ENCODE data around the gene RARS1. TPM values are rescaled to one million over a fixed set of nuclear protein-coding genes. Genes with fewer than 3 reads are reported as not detected.
A peak's percentile ranks its signal among the peaks of the same experiment; 100 is the strongest.

RARS1 gene
- 10 to 100 TPM; 76.4 to 81.4 TPM for total RNA-seq

GRCh38 chr5:168486136-168486879 lies at the start of gene RARS1:
RARS1 (plus strand) TSS chr5:168486471; CDS start chr5:168486499, 28 bp downstream.
- Mint-ChIP-seq H3K27me3 (ENCODE audit: low read depth) (no peaks in the 10 kb centered on the region), H3K4me1 (ENCODE audit: low read depth) (peaks cover 36% of the 10 kb centered on the region)
- POLR2A ChIA-PET: interaction anchor here (0.8 to 1.2 kb wide), 2 partner anchors 89 to 93 kb away, joined by 5 to 6 read pairs; partner anchors contain the start of gene PANK3

DNA sequence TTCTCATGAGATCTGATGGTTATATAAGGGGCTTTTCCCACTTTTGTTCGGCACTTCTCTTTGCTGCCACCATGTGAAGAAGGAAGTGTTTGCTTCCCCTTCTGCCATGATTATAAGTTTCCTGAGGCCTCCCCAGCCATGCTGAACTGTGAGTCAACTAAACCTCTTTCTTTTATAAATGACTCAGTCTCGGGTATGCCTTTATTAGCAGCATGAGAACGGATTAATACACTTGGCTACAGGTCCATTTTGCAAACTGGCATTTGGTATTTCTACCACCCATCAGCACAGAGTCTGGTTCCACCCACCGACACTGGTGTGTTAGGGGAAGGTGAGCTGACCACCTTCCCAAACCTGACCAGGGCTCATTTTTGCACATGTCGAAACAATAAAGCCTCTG lies 47.9 kb upstream of the RARS1 start:
- ChIA-PET CTCF (no interaction called here), POLR2A (no interaction called here)
- Mint-ChIP-seq H3K4me3 (no peak overlapping the region), H3K27ac (no peak overlapping the region), H3K27me3 (ENCODE audit: low read depth) (peaks cover 3% of the 10 kb centered on the region), H3K4me1 (ENCODE audit: low read depth) (no peaks in the 10 kb centered on the region), H3K9me3 (ENCODE audit: insufficient read depth) (no peaks in the 10 kb centered on the region), H3K36me3 (ENCODE audit: low read depth) (no peaks in the 10 kb centered on the region)
- DNase-seq (no peak), ATAC-seq (no peak)

More at GRCh38 chr5:168486136-168486879, at the start of gene RARS1:
- DNase-seq (peak; percentile 93), ATAC-seq (peak; percentile 96)
- Mint-ChIP-seq H3K9me3 (ENCODE audit: insufficient read depth) (no peaks in the 10 kb centered on the region), H3K27ac (peak within 1 kb of the TSS; percentile 96), H3K36me3 (ENCODE audit: low read depth) (peaks cover 21% of the 10 kb centered on the region), H3K4me3 (peak within 1 kb of the TSS; percentile 99)
- CTCF ChIA-PET: interaction anchor here (0.7 kb wide), 1 partner anchor 10 kb away, joined by 3 read pairs; no protein-coding TSS in a partner anchor

GRCh38 chr5:168443533-168443932 lies 42.7 kb upstream of the RARS1 start:
- ChIA-PET CTCF (no interaction called here), POLR2A (no interaction called here)
- H3K27ac Mint-ChIP-seq: no peak overlapping the region
- H3K4me3 Mint-ChIP-seq: no peak overlapping the region
- no peaks in the 10 kb centered on the region for H3K4me1 Mint-ChIP-seq (ENCODE audit: low read depth)
- H3K27me3 Mint-ChIP-seq (ENCODE audit: low read depth): peaks cover 13% of the 10 kb centered on the region
- ATAC-seq (no peak), DNase-seq (no peak)
- no peaks in the 10 kb centered on the region for H3K9me3 Mint-ChIP-seq (ENCODE audit: insufficient read depth)
- H3K36me3 Mint-ChIP-seq (ENCODE audit: low read depth): no peaks in the 10 kb centered on the region

- no peak for ATAC-seq
Observed at GRCh38 chr5:168443950-168444700, 42.1 kb upstream of the RARS1 start.

GRCh38 chr5:168446983-168447619 lies 39.2 kb upstream of the RARS1 start:
- Mint-ChIP-seq H3K4me1 (ENCODE audit: low read depth) (no peaks in the 10 kb centered on the region), H3K36me3 (ENCODE audit: low read depth) (no peaks in the 10 kb centered on the region), H3K27ac (no peak overlapping the region), H3K9me3 (ENCODE audit: insufficient read depth) (no peaks in the 10 kb centered on the region), H3K4me3 (no peak overlapping the region), H3K27me3 (ENCODE audit: low read depth) (peaks cover 13% of the 10 kb centered on the region)
- ATAC-seq (no peak), DNase-seq (no peak)
- POLR2A ChIA-PET: no interaction called here
- CTCF ChIA-PET: no interaction called here

More at GRCh38 chr5:168443950-168444700, 42.1 kb upstream of the RARS1 start:
- CTCF ChIA-PET: no interaction called here
- H3K4me3 Mint-ChIP-seq: no peak overlapping the region
- H3K27me3 Mint-ChIP-seq (ENCODE audit: low read depth): peaks cover 13% of the 10 kb centered on the region
- H3K4me1 Mint-ChIP-seq (ENCODE audit: low read depth): no peaks in the 10 kb centered on the region
- H3K27ac Mint-ChIP-seq: no peak overlapping the region
- H3K36me3 Mint-ChIP-seq (ENCODE audit: low read depth): no peaks in the 10 kb centered on the region
- POLR2A ChIA-PET: no interaction called here
- no peak for DNase-seq
- no peaks in the 10 kb centered on the region for H3K9me3 Mint-ChIP-seq (ENCODE audit: insufficient read depth)

GRCh38 chr5:168447808-168448207 lies 38.5 kb upstream of the RARS1 start:
- Mint-ChIP-seq H3K4me3 (no peak overlapping the region), H3K36me3 (ENCODE audit: low read depth) (no peaks in the 10 kb centered on the region), H3K4me1 (ENCODE audit: low read depth) (no peaks in the 10 kb centered on the region), H3K27ac (no peak overlapping the region), H3K27me3 (ENCODE audit: low read depth) (peaks cover 13% of the 10 kb centered on the region), H3K9me3 (ENCODE audit: insufficient read depth) (no peaks in the 10 kb centered on the region)
- DNase-seq (no peak), ATAC-seq (no peak)
- ChIA-PET CTCF (no interaction called here), POLR2A (no interaction called here)

DNA sequence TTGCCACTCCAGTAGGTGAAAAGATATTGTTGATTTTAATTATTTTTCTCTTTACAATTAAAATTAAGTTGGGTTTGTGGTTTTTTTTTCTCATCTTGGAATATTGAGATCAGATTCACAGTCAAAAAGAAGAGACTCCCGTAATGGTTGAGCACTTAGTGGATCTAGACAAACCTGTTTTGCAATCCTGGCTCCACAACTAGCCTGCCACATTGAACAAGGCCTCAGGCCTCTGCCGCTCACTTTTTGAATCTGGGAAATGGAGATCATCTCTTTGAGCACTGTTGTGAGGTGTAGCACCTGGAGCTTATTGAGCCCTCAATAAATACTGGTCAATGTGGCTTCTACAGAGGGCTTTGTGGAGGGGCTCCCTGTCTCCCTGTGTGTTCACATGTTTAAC lies 37.1 kb upstream of the RARS1 start:
- Mint-ChIP-seq H3K4me3 (no peak overlapping the region), H3K27ac (no peak overlapping the region), H3K4me1 (ENCODE audit: low read depth) (no peaks in the 10 kb centered on the region), H3K27me3 (ENCODE audit: low read depth) (peaks cover 11% of the 10 kb centered on the region), H3K9me3 (ENCODE audit: insufficient read depth) (no peaks in the 10 kb centered on the region), H3K36me3 (ENCODE audit: low read depth) (no peaks in the 10 kb centered on the region)
- DNase-seq (no peak), ATAC-seq (no peak)
- ChIA-PET CTCF (no interaction called here), POLR2A (no interaction called here)

- ChIA-PET POLR2A (no interaction called here), CTCF (no interaction called here)
- no peak overlapping the region for H3K4me3 Mint-ChIP-seq
- no peaks in the 10 kb centered on the region for H3K4me1 Mint-ChIP-seq (ENCODE audit: low read depth)
- ATAC-seq: no peak
- H3K27me3 Mint-ChIP-seq (ENCODE audit: low read depth): peaks cover 8% of the 10 kb centered on the region
- H3K36me3 Mint-ChIP-seq (ENCODE audit: low read depth): no peaks in the 10 kb centered on the region
- no peak for DNase-seq
- H3K9me3 Mint-ChIP-seq (ENCODE audit: insufficient read depth): no peaks in the 10 kb centered on the region
- no peak overlapping the region for H3K27ac Mint-ChIP-seq
Observed at GRCh38 chr5:168451565-168451964, 34.7 kb upstream of the RARS1 start.

- no peaks in the 10 kb centered on the region for H3K4me1 Mint-ChIP-seq (ENCODE audit: low read depth)
Observed at GRCh38 chr5:168455201-168455600, 31.1 kb upstream of the RARS1 start.

DNA sequence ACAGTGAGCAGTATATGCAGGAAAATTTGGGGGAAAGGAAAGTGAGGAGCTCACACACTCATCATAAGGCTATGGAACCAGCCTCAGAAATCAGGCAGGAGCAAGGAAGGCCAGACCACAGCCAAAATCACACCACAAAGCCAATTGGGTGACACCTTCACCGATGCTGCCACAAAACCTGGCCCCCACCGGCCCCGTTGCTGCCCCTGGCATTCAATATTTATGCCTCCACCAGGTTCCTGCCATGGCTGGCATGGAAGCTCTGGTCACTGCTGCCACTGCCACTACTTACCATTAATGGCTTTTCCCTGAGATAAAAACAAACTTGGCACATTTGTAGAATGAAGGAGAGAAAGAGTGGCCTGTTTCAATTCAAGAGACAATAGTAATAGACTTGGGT lies 28.7 kb upstream of the RARS1 start:
- Mint-ChIP-seq H3K27ac (no peak overlapping the region), H3K9me3 (ENCODE audit: insufficient read depth) (no peaks in the 10 kb centered on the region), H3K4me1 (ENCODE audit: low read depth) (no peaks in the 10 kb centered on the region), H3K27me3 (ENCODE audit: low read depth) (no peaks in the 10 kb centered on the region), H3K4me3 (no peak overlapping the region), H3K36me3 (ENCODE audit: low read depth) (no peaks in the 10 kb centered on the region)
- ChIA-PET CTCF (no interaction called here), POLR2A (no interaction called here)
- DNase-seq (no peak), ATAC-seq (no peak)

More at GRCh38 chr5:168455201-168455600, 31.1 kb upstream of the RARS1 start:
- Mint-ChIP-seq H3K27me3 (ENCODE audit: low read depth) (no peaks in the 10 kb centered on the region), H3K4me3 (no peak overlapping the region), H3K27ac (no peak overlapping the region), H3K36me3 (ENCODE audit: low read depth) (no peaks in the 10 kb centered on the region), H3K9me3 (ENCODE audit: insufficient read depth) (no peaks in the 10 kb centered on the region)
- CTCF ChIA-PET: no interaction called here
- DNase-seq (no peak), ATAC-seq (no peak)
- POLR2A ChIA-PET: no interaction called here

DNA sequence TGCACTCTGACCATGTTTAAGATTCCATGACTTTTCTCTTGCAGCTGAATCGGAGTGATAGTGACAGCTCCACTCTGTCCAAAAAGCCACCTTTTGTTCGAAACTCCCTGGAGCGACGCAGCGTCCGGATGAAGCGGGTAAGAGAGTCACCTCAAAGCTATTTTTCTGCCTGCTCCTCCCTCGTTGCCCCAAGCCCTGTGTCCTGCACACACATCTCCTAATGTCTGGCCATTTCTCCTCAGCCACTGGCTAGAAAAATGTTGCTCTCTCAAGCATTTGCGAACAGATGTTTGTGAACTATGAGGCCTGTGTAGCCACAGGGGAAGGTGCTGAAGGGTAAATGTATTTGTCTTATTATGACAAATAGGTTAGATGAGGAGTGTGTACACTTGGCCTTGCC lies 25.7 kb upstream of the RARS1 start:
- ATAC-seq: no peak
- Mint-ChIP-seq H3K27ac (no peak overlapping the region), H3K36me3 (ENCODE audit: low read depth) (no peaks in the 10 kb centered on the region), H3K9me3 (ENCODE audit: insufficient read depth) (no peaks in the 10 kb centered on the region), H3K4me1 (ENCODE audit: low read depth) (peaks cover 3% of the 10 kb centered on the region), H3K4me3 (no peak overlapping the region), H3K27me3 (ENCODE audit: low read depth) (no peaks in the 10 kb centered on the region)
- no peak for DNase-seq
- CTCF ChIA-PET: no interaction called here
- POLR2A ChIA-PET: no interaction called here

DNA sequence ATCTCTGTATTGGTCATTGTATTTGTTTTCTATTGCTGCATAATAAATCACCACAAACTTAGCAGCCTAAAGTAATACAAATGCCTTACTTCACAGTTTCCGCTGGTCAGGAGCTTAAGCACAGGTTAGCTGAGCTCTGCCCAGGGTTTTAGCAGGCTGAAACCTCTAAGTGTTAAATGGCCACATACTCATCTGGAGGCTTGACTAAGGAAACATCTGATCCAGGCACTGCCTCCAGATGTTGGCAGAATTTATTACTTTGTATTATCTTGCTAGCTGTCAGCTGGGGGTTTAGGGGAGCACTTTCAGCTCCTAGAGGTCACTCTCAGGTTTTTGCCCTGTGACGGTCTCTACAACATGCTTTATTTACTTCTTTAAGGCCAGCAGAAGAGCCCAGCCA lies 23.2 kb upstream of the RARS1 start:
- H3K36me3 Mint-ChIP-seq (ENCODE audit: low read depth): no peaks in the 10 kb centered on the region
- H3K4me3 Mint-ChIP-seq: no peak overlapping the region
- ChIA-PET POLR2A (no interaction called here), CTCF (interaction anchor here (0.6 kb wide), 1 partner anchor 145 kb away, joined by 3 read pairs; no protein-coding TSS in a partner anchor)
- ATAC-seq: no peak
- peaks cover 3% of the 10 kb centered on the region for H3K4me1 Mint-ChIP-seq (ENCODE audit: low read depth)
- H3K27ac Mint-ChIP-seq: no peak overlapping the region
- no peak for DNase-seq
- no peaks in the 10 kb centered on the region for H3K9me3 Mint-ChIP-seq (ENCODE audit: insufficient read depth)
- H3K27me3 Mint-ChIP-seq (ENCODE audit: low read depth): no peaks in the 10 kb centered on the region
